ENCODE measurements around the gene C2CD3. TPM values are rescaled to one million over a fixed set of nuclear protein-coding genes. Genes with fewer than 3 reads are reported as not detected.
A peak's percentile ranks its signal among the peaks of the same experiment; 100 is the strongest.

C2CD3 gene
- total RNA-seq, 1 experiment from 2014 or later: 14.4 TPM

DNA sequence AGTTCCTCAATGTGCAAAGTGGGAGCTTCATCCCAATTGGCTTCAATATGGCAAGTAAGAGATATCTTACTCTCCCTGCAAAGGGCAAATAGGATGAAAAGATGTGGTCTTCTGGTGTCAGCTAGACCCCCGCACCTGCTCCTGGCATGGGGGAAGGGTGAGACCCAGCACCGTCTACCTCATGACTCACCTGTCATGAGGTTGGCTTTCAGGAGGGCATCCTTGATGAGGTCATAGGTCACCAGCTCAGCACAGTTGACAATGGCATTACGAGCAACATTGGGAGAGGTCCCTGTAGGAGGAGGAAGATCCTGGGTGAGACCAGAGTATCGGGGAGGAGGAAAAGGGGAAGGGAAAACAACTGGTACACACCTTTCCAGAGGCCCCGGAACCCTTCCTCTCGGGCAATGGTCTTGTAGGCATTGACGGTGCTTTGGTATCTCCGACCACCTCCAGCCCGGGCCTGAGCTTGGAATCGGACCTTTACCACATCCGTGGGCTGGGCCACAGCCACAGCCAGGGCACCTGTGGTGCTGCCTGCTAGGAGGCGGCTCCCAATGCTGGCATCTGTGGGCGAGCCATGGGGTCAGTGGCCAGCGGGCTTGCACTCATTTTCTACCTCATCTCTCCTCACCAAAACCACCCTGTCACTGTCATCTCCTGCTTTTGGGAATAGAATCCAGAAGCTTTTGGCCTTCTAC lies 194.2 kb downstream of the C2CD3 start:
- no peaks in the 10 kb centered on the region for H3K27me3 ChIP-seq (ENCODE audit: control insufficient read depth, insufficient read depth, low read length)
- peak; percentile 10 for DNase-seq
- no peak overlapping the region for H3K4me3 ChIP-seq (ENCODE audit: insufficient read depth, low read depth, low read length)
- peaks cover 48% of the 10 kb centered on the region for H3K36me3 ChIP-seq (replicated peaks; ENCODE audit: control insufficient read depth, insufficient read depth, low read length)

DNA sequence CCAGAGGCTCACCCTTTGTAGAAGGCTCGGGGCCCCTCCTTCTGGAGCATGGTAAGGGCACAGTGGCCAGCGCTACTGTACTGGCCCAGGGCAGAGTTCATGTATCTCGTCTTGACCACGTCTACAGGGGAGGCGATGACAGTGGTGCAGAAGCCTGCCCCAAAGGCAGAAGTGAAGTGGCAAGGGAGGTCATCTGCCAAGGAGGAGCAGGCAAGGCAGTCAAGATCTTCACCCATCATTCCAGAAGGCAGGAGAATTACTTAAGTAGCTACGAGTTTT lies 195.4 kb downstream of the C2CD3 start:
- Histone ChIP-seq H3K36me3 (replicated peaks; ENCODE audit: control insufficient read depth, insufficient read depth, low read length) (peaks cover 42% of the 10 kb centered on the region), H3K4me3 (ENCODE audit: insufficient read depth, low read depth, low read length) (no peak overlapping the region), H3K27me3 (ENCODE audit: control insufficient read depth, insufficient read depth, low read length) (no peaks in the 10 kb centered on the region)
- DNase-seq: no peak

DNA sequence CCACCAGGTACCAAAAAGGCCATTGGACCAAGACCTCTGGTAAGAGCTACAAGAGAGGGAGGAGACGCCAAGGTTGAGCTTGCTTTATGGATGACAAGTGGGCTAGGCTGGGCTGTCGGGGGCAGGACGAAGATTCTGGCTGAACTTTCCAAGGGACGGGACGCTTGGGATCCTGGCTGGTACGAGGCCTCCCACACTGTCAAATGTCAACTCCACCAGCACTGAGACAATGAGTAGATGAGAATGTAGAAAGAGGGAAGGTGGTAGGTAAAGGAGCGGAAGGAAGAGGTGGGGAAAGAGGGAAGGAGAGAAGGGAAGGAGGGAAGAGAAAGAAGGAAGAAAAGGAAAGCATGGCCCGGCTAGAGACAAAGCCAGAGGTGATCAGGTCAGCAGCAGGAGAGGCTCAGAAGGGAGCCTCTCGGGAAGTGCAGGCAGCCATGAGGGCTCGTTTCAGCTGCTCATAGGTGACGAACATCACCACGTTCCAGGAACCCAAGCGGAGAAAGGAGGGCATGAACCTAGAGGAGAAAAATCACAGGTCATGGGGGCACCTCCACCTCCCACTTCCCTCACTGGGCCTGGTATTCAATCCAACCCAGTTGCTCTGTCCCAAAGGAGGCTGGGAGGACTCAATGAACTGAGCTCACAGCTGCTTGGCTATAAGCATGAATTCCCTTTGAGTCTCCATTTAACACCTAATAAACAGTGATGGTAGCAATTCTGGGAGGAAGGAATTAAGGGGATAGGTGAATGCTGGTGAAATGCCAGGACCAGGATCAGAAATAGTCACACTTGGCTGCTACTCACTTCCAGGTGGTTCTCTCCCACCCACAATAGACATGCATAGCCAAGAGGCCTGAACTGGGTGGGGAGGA lies 196.0 kb downstream of the C2CD3 start:
- H3K36me3 ChIP-seq (replicated peaks; ENCODE audit: control insufficient read depth, insufficient read depth, low read length): peaks cover 38% of the 10 kb centered on the region

DNA sequence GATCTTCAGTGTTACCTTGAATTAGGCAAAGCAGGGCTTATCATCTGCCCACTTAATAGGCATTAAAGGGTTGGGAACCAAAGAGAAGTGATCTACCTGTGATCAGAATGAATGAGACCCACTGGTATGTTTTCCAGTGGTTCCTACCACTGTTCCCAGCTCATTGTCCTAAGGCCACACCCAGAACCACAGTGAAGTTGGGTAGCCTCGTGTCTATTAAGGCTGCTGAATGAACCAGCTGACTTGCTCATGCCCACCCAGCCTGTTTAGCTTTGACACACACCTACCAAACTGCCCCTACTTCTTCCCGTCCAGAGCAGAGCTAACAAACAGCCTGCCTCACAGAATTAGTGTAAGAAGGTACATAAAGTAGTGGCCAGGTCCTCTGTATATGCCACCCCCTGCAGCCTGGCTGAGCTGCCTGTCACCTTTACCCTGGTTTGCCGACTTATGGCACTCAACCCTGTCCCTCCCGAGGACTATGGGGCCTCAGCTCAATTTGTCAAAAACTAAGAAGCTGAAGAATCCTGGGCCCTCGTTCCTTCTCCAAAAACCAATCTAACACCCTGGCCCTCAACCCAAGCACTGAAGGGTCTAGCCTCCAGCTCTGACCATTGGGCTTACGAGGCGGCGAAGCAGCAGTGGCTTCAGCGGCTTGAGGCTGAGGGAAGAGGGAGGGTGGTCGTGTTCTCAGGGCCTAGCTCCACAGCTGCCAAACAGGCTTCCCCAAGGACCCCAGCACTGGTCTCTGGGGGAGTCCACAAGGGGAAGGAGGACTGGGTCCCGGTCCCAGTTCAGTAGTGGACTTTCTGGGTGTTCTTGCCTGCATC lies 198.0 kb downstream of the C2CD3 start:
- H3K36me3 ChIP-seq (replicated peaks; ENCODE audit: control insufficient read depth, insufficient read depth, low read length): peaks cover 26% of the 10 kb centered on the region
- H3K27me3 ChIP-seq (ENCODE audit: control insufficient read depth, insufficient read depth, low read length): no peaks in the 10 kb centered on the region
- no peak overlapping the region for H3K4me3 ChIP-seq (ENCODE audit: insufficient read depth, low read depth, low read length)
- DNase-seq: peak; percentile 19

More for the DNA sequence above, 196.0 kb downstream of the C2CD3 start:
- DNase-seq: no peak
- no peak overlapping the region for H3K4me3 ChIP-seq (ENCODE audit: insufficient read depth, low read depth, low read length)
- H3K27me3 ChIP-seq (ENCODE audit: control insufficient read depth, insufficient read depth, low read length): no peaks in the 10 kb centered on the region

DNA sequence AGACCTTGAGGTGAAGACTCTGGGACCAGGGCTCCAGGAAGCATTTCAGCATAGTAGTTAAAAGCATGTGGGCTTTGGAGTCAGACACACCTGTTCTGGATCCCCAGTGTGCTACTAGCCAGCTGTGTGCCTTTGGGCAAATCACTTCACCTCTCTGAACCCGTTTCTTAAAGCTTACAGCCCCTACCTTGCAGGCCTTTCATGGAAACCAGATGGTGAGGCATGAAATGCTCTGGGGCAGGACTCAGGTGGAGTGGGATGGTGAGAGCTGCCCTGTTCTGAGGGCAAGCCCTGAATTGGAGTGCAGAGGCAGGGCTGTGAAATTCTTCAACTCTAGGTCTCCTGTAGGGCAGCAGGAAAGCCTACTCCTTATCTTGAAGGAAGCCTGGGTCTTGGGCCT lies 198.6 kb downstream of the C2CD3 start:
- H3K4me3 ChIP-seq (ENCODE audit: insufficient read depth, low read depth, low read length): no peak overlapping the region
- DNase-seq: no peak

DNA sequence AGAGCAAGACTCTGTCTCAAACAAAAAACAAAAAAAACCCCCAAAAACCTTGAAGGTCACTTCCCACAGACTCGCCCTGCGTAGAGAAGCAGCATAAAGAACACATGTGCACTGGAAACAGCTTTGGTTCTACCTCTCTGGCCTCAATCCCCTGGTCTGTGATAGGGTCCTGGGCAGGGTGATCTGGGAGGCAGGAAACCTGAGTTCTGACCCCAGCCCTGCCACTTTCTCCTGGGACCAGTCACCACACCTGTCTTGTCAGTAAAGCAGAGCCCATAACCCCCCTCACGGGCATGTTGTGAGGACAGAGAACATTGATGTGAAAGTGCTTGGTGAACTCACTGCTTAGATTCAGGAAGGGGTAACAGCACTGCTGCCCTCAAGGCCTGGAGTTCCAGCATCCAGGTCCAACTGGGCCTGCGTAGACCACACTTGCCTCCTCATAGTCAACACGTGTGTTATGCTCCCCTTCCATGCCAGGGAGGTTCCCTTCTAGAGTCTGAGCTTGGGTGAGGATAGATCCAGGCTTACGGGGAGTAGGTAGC lies 199.6 kb downstream of the C2CD3 start:
- peaks cover 11% of the 10 kb centered on the region for H3K36me3 ChIP-seq (replicated peaks; ENCODE audit: control insufficient read depth, insufficient read depth, low read length)
- no peak overlapping the region for H3K4me3 ChIP-seq (ENCODE audit: insufficient read depth, low read depth, low read length)
- H3K27me3 ChIP-seq (ENCODE audit: control insufficient read depth, insufficient read depth, low read length): no peaks in the 10 kb centered on the region
- DNase-seq: peak; percentile 16

More for the DNA sequence above, 198.6 kb downstream of the C2CD3 start:
- no peaks in the 10 kb centered on the region for H3K27me3 ChIP-seq (ENCODE audit: control insufficient read depth, insufficient read depth, low read length)
- H3K36me3 ChIP-seq (replicated peaks; ENCODE audit: control insufficient read depth, insufficient read depth, low read length): peaks cover 19% of the 10 kb centered on the region

DNA sequence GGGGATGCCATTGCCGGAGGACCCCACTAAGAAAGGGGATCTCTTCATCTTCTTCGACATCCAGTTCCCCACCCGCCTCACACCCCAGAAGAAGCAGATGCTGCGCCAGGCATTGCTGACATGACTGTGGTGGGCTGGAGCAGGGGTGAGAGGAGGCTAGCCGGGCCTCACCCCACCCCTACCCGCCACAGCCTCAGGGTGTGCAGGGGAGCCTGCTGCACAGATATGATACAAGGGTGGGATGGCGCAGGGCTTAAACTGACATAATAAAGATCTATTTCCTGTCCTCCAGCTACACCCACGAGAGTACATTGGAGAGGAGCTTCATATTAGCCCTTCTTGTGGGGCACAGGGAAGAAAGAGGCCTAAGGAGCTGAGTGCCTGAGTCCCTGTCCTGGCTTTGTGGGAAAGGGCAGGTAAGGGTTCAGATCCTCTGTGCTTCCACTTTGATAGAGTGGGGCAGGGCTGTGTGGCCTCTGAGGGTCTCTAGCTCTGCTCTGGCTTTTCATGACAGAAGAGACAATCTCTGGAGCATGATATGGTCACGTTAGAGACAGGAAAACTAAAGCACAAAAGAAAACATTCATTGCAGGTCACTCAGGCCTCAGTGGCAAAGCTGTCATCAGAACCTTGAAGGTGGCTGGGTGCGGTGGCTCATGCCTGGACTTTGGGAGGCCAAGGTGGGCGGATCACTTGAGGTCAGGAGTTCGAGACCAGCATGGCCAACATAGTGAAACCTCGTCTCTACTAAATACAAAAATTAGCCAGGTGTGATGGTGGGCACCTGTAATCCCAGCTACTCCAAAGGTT lies 200.6 kb downstream of the C2CD3 start:
- Histone ChIP-seq H3K36me3 (replicated peaks; ENCODE audit: control insufficient read depth, insufficient read depth, low read length) (peaks cover 5% of the 10 kb centered on the region), H3K27me3 (ENCODE audit: control insufficient read depth, insufficient read depth, low read length) (no peaks in the 10 kb centered on the region), H3K4me3 (ENCODE audit: insufficient read depth, low read depth, low read length) (no peak overlapping the region)
- DNase-seq: peak; percentile 22

DNA sequence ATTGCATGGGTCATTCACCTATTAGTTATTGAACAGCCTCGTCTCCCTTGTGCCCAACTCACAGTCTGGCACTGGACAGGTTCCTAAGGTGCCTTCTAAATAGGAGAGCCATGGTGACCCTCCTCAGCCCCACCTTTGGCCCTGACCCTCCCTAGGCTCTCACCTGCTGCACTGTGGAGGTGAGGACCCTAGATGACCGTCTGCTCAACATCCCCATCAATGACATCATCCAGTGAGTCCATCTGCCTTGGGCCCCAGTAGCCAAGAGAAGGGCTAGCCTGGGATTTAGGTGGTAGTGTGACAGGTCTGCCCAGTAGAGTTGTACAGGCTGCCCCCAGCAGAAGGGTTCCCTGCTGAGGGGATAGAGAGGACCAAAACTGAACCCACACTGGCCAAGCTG lies 201.7 kb downstream of the C2CD3 start:
- Histone ChIP-seq H3K27me3 (ENCODE audit: control insufficient read depth, insufficient read depth, low read length) (no peaks in the 10 kb centered on the region), H3K4me3 (ENCODE audit: insufficient read depth, low read depth, low read length) (no peak overlapping the region), H3K36me3 (replicated peaks; ENCODE audit: control insufficient read depth, insufficient read depth, low read length) (no peaks in the 10 kb centered on the region)
- no peak for DNase-seq

DNA sequence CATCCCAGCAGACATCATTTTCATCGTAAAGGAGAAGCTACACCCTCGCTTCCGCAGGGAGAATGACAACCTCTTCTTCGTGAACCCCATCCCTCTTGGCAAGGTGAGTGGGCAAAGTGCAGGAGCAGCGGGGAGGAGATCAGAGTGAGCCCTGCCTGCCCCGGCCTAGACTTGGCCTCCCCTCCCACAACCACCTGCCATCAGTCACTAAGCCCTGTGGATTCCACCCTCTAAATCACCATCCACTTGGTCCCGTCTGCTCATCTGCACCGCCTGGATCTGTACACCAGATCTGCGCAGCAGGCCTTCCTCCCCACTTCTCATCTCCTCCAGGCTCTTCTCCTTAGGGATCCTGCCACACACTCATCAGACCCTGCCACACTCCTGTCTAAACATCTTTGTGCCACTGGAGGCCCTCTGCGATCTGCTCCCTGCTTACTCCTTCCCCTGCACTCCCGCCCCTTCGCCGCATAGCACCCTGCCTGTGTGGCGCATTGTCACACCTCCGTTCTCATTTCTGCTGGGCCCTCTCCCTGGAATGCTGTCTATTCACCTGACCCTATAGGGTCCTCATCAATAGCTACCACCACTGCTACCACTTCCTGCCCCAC lies 202.3 kb downstream of the C2CD3 start:
- peak; percentile 27 for DNase-seq
- H3K4me3 ChIP-seq (ENCODE audit: insufficient read depth, low read depth, low read length): no peak overlapping the region
- H3K27me3 ChIP-seq (ENCODE audit: control insufficient read depth, insufficient read depth, low read length): no peaks in the 10 kb centered on the region
- H3K36me3 ChIP-seq (replicated peaks; ENCODE audit: control insufficient read depth, insufficient read depth, low read length): no peaks in the 10 kb centered on the region

DNA sequence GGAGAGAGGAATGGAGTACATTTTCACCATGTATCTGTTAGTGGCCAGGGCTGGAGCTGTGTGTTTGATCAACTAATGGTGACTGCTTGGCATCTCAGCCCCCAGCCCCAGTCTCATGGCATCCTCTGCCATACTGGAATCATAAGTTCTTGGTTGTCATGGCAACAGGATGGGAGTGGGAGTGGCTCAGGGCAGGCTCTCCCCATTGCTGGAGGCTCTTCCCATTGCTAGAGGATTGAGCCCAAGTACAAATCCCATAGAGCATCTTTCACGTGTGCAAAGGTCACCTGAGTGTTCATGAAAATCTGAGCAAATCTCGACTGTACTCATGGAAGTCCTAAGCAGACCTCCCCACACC lies 205.1 kb downstream of the C2CD3 start:
- no peak overlapping the region for H3K4me3 ChIP-seq (ENCODE audit: insufficient read depth, low read depth, low read length)
- peak; percentile 37 for DNase-seq
- no peaks in the 10 kb centered on the region for H3K36me3 ChIP-seq (replicated peaks; ENCODE audit: control insufficient read depth, insufficient read depth, low read length)
- H3K27me3 ChIP-seq (ENCODE audit: control insufficient read depth, insufficient read depth, low read length): no peaks in the 10 kb centered on the region

DNA sequence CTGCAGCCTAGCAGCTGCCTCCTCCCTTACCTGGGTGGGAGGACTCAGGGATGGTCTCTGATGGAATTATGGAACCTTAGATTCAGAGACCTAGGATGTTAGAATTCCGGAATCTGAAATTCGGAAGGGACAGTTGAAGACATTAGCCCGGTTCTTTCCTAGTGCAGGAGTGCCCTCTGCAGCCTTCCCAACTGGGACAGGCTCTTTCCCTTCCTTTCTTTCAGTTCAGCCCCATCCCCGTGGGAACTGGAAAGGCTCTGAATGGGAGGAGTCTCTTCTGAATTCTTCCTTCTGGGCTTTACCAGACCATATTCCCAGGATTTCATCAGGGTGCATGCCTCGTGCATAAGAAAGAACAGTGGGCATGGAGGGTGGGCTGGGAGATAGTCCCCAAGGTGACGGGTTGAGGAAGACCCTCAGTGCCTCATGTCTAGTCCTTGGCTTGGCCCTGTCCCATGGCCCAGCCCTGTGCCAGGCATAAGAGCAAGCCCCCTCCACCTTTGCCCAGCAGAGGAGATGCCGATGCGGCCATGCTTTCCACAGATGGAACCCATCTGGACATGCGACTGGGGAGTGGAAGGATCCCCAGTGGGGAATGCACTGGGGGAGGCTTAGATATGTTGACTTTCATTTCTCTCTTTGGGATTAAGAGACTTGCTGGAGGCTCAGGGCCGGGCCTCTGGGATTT lies 205.6 kb downstream of the C2CD3 start:
- Histone ChIP-seq H3K27me3 (ENCODE audit: control insufficient read depth, insufficient read depth, low read length) (no peaks in the 10 kb centered on the region), H3K4me3 (ENCODE audit: insufficient read depth, low read depth, low read length) (no peak overlapping the region), H3K36me3 (replicated peaks; ENCODE audit: control insufficient read depth, insufficient read depth, low read length) (no peaks in the 10 kb centered on the region)
- DNase-seq: peak; percentile 36

DNA sequence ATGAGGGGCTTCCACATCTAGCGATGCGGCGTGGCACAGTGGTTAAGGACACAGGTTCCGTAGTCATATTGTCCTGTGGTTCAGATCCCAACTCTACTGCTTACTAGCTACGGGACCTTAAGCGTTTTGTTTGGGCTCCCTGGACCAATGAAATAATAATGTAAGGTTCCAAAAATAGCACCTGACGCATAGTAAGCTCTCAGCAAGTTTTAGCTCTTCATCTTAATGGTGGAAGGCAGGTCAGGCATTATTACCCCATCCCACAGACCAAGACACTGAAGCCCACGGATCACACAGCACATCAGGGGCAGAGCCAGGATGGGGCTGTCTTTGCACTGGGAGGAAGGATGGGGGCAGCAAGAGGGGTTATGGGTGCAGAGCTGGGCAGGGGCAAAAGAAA lies 206.9 kb downstream of the C2CD3 start:
- DNase-seq: peak; percentile 16
- Histone ChIP-seq H3K4me3 (ENCODE audit: insufficient read depth, low read depth, low read length) (no peak overlapping the region), H3K36me3 (replicated peaks; ENCODE audit: control insufficient read depth, insufficient read depth, low read length) (no peaks in the 10 kb centered on the region), H3K27me3 (ENCODE audit: control insufficient read depth, insufficient read depth, low read length) (no peaks in the 10 kb centered on the region)

Measured in H7 (cell line).